Non-pigmented ciliary epithelial cell (primary cell): ENCODE measurements around the gene ARHGAP42.
"Not testable (repeated sequence)": the region's sequence is repeated elsewhere in the genome, so short reads cannot be mapped to it uniquely, and the experiment has no call there.

Experiments used
- DNase-seq: peaks from one replicate; pipeline ENCODE4 v3.0.0-alpha.2; 2010; ENCODE audit warnings: low read depth

Gene ARHGAP42, protein sequence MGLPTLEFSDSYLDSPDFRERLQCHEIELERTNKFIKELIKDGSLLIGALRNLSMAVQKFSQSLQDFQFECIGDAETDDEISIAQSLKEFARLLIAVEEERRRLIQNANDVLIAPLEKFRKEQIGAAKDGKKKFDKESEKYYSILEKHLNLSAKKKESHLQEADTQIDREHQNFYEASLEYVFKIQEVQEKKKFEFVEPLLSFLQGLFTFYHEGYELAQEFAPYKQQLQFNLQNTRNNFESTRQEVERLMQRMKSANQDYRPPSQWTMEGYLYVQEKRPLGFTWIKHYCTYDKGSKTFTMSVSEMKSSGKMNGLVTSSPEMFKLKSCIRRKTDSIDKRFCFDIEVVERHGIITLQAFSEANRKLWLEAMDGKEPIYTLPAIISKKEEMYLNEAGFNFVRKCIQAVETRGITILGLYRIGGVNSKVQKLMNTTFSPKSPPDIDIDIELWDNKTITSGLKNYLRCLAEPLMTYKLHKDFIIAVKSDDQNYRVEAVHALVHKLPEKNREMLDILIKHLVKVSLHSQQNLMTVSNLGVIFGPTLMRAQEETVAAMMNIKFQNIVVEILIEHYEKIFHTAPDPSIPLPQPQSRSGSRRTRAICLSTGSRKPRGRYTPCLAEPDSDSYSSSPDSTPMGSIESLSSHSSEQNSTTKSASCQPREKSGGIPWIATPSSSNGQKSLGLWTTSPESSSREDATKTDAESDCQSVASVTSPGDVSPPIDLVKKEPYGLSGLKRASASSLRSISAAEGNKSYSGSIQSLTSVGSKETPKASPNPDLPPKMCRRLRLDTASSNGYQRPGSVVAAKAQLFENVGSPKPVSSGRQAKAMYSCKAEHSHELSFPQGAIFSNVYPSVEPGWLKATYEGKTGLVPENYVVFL

GRCh38 chr11:100687054-100687629 is at the start of gene ARHGAP42:
TSS of gene ARHGAP42 (plus strand) at chr11:100687288. CDS start at chr11:100687679, 391 bp downstream.
- DNase-seq, result no peak

- no peak for DNase-seq
Observed at GRCh38 chr11:100637706-100638105, 49.4 kb upstream of the ARHGAP42 start.

GRCh38 chr11:100638648-100639047 is 48.4 kb upstream of the ARHGAP42 start:
- no peak for DNase-seq

DNA sequence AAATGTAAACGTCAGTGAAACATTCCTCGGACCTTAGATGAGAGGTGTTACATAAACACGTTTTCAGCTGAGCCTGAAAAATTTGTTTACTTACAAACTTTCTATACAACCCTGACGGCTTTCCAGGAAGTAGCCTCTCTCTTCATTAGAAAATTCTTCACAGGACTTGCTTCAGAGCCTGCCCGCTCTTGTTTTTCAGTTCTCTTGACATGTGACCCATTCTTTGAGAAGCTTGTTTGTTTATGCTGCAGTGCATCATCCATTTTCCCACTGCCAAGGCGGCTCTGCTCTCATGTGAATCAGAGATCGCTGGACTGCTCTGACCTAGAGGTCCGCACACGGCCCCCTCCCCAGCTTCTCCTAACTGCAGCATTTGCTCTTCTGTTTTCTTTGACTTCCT is 47.9 kb upstream of the ARHGAP42 start:
- DNase-seq, result no peak

DNA sequence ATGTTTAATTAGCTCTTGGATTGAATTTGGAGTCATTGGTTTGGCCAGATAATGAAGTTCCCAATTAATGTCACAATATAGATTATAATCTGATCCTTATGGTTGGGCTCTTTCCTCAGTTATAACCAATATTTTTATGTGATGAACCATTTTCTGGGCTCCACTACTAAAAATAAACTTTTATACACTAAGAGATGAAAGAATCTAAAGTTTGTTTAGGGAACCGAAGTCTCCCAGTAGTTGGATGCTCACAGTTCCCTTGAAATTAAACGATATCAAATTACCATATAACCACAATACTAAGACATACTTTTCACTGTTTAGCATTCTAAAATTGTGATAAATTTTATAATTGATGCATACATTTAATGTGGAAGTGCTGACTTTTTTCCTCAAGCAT is 47.0 kb upstream of the ARHGAP42 start:
- no peak for DNase-seq

- no peak for DNase-seq
Observed at GRCh38 chr11:100640646-100641045, 46.4 kb upstream of the ARHGAP42 start.

DNA sequence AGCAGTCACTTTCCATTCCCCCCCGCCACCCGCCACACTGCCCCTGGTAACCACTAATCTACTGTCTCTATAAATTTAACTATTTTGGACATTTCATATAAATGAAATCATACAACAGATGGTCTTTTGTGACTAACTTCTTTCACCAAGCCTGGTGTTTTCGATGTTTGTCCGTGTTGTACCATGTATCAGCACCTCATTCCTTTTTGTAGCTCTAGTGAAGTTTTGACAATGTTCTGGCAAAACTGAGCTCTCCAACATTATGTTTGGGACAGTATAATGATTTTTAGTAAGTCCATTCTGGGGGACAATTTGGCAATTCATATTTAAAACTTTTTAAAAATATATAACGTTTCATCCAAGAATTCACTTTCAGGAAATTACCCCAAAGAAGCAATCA is 45.6 kb upstream of the ARHGAP42 start:
- DNase-seq, result no peak

- DNase-seq, result no peak
Observed at GRCh38 chr11:100646545-100646944, 40.5 kb upstream of the ARHGAP42 start.

GRCh38 chr11:100647861-100648260 is 39.2 kb upstream of the ARHGAP42 start:
- no peak for DNase-seq

DNA sequence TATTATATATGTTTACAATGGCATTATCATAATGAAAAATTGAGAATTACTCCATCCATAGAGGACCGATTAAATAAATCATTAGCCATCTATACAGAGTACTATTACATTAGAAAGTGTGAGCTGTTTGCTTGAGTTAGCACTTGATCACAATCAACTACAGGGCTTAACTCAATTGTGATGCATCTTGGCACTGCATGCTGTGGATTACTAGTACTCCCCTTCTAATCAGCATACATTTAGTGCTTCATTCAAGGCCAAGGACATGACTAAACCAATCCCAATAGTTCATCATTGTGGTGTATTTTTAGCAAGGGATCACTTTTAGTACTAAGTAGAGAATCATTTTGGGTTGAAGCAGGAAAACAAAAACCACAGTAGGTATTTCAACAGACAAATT is 23.5 kb upstream of the ARHGAP42 start:
- no peak for DNase-seq

DNA sequence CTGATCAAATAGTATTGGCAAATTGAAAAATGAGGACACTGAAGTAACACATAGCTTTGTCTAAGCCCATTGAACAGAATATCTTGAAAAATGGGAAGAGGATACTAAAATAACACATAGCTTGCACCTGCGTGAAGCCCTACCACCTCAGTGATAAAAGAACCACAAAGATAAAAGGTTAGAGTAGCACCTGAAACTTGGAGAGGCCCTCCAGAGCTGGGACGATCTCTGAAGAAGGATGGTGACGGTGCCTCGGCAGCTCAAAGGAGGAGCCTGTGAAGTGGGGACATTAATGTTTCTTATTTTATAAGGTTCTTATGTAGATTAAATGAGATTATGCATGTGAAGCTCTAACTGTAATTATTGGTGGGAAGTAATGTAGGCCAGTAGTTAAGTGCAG is 23.1 kb upstream of the ARHGAP42 start:
- no peak for DNase-seq

- not testable (repeated sequence) for DNase-seq
Observed at GRCh38 chr11:100666816-100667215, 20.3 kb upstream of the ARHGAP42 start.

- no peak for DNase-seq
Observed at GRCh38 chr11:100667449-100667848, 19.6 kb upstream of the ARHGAP42 start.

GRCh38 chr11:100670140-100670539 is 16.9 kb upstream of the ARHGAP42 start:
- DNase-seq, result no peak

DNA sequence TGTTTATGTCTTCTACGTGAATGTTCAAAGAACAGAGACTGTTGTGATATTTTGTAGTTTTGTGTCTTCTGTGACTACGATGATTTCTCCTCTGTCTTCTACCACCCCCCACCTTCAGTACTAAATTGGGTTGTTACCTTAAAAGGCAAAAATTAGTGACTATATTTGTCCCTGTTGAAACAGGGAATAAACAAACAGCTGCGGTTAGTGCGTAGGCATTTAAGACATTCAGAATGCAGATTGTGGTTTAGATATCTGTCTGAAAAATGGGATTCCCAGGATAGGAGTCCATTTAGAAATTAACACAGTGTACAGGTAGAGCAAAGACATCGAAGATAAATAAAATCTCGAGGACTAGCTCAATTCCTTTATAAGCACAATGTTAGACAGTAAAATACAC is 15.6 kb upstream of the ARHGAP42 start:
- DNase-seq, result no peak

DNA sequence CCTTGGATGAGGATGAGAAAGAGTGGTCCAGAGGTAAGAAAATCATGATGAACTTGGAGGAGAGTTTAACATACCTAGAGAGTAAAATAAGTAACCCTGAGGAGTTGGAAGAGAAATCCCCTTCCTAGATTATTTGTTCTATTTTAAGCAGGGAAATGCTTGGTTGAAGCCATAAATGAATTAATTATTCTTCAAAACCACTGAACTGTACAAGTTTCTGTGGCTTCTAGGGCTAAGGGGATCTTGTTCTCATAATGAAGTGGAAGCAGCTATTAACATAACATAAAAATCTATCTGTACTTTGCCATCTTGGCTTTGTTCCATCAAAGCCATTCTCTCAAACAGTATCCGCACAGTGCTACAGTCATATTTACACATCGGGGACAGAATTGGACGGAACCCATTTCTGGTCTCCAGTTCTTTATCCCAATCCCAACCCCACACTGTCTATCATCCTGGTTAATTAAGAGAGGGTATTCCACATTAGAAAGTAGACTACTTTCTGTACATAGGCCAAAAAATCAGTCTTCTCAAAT is 14.5 kb upstream of the ARHGAP42 start:
- DNase-seq, result no peak

DNA sequence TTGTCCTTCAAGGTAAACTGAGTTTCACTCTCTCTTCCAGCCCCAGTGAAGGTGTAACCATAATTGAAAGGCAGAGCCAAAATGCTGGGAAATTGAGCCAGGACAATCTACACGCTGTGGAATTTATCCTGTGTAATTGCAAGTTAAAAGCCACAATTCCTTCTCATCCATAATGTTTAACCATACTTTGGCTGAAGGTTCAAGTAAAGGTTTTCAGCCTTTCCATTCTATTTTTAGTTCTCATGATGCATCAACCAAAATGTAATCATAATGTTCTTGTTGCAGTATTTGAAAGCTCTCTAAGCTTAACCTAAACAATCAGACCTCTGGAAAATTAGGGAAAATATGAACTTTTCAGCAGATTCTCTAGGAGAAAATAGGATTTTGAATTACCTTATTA is 14.0 kb upstream of the ARHGAP42 start:
- DNase-seq, result no peak

- DNase-seq, result no peak
Observed at GRCh38 chr11:100674212-100674611, 12.9 kb upstream of the ARHGAP42 start.

DNA sequence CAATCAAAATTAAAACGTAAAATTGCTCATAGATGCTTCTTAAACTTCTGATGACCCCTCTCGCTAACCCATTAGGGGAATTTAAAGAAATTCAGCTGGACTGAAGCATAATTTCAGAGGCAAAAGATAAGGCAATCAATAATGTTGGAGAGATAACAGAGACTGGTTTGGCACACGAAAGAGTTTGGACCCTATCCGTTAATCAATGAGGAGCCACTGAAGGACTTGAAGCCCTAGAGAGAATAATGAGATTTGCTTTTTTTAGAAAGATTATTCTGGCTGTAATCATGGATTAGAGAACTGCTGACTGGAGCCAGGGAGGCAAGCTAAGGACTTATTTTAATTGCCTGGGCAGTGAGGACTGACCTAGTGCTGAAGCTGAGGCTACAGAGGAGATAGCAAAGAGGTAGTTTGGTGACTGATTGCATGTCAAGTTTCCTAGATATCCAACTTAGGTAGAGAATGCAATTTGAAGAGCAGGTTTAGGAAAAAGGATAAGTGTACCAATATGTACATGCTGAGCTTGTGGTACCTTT is 11.9 kb upstream of the ARHGAP42 start:
- DNase-seq, result no peak

GRCh38 chr11:100676901-100677300 is 10.2 kb upstream of the ARHGAP42 start:
- DNase-seq, result no peak

DNA sequence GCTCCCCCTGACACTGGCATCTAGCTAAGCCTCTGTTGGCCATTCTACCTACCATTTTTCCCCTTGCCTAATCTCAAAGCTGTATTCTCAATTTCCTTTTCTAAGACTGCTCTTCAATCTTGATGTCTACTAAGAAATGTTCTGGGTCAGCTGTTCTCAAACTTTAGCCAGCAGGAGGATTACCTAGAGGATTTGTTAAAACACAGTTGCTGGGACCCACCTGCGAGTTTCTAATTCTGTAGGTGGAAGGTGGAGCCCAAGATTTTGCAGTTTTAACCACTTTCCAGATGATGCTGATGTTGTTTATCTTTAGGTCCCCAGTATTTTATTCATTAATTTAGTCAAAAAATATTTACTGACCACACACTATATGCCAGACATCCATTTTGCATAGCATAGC is 9.3 kb upstream of the ARHGAP42 start:
- DNase-seq, result no peak

DNA sequence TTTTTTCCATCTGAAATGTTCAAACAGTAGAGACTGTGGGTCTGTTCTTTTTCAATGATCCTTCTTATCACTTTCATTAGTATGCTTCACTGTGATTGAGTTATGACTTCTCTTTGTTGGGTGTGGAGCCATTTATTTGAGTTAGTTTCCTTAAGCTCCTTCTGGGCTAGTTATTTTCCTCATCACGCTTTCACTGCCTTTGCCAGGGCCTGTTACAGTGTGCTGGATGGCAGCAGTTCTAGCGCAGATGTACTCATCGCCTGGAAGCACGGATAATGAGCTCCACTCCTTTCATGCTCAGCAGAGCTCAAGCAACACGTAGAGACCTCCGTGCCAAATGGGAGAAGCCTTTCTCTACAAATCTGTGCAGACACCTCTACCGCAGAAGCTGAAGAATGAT is 7.0 kb upstream of the ARHGAP42 start:
- no peak for DNase-seq
